Epithelial cell of esophagus (primary cell): ENCODE measurements around the gene DNASE1L1.

Experiments used
- DNase-seq: peaks from one replicate; pipeline ENCODE4 v3.0.0; 2010; ENCODE audit warnings: low read depth
- H3K4me3 ChIP-seq: 2 replicates; pipeline ENCODE4 v1.5.1; 2011; ENCODE audit warnings: mild to moderate bottlenecking, low read length, control low read depth
- TF ChIP-seq, protein P1 (sequence below): IDR thresholded peaks from 2 replicates; pipeline ENCODE4 v1.5.1; 2011; ENCODE audit warnings: low read depth, mild to moderate bottlenecking, low read length, control low read depth, inconsistent platforms; ENCODE audit not compliant: insufficient read depth; ENCODE audit errors: missing control alignments

DNASE1L1 gene

DNA sequence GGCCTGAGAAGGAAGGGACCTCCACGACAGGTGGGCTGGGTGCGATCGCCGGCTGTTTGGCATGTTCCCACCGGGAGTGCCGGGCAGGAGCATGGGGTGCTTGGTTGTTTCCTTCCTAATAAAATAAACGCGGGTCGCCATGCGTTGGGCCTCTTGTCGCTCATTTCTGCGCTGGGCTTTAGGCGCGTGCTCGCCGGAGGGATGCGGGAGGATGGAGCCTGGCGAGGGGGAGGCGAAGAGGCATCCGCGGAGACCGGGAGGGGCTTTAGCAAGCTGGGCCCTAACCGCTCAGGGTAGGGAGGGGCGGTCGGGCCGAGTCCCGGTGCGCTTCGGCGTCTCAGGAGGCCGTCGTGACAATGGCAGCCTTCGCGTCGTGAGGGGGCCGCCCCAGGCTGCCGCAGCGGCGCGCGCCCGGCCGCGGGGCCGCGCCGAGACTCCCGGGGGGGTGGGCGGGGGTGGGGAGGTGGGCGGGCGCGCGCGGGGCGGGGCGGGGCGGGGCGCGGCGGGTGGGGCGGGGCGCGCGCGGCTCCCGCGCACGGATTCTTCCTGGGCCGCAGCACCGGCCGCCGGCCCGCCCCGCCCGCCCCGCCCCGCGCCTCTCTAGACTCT lies 27.4 kb upstream of the DNASE1L1 start:
- peak overlapping the region; percentile 22 for H3K4me3 ChIP-seq
- TF ChIP-seq, protein P1, sequence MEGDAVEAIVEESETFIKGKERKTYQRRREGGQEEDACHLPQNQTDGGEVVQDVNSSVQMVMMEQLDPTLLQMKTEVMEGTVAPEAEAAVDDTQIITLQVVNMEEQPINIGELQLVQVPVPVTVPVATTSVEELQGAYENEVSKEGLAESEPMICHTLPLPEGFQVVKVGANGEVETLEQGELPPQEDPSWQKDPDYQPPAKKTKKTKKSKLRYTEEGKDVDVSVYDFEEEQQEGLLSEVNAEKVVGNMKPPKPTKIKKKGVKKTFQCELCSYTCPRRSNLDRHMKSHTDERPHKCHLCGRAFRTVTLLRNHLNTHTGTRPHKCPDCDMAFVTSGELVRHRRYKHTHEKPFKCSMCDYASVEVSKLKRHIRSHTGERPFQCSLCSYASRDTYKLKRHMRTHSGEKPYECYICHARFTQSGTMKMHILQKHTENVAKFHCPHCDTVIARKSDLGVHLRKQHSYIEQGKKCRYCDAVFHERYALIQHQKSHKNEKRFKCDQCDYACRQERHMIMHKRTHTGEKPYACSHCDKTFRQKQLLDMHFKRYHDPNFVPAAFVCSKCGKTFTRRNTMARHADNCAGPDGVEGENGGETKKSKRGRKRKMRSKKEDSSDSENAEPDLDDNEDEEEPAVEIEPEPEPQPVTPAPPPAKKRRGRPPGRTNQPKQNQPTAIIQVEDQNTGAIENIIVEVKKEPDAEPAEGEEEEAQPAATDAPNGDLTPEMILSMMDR: no peak
- DNase-seq: peak; percentile 27

DNA sequence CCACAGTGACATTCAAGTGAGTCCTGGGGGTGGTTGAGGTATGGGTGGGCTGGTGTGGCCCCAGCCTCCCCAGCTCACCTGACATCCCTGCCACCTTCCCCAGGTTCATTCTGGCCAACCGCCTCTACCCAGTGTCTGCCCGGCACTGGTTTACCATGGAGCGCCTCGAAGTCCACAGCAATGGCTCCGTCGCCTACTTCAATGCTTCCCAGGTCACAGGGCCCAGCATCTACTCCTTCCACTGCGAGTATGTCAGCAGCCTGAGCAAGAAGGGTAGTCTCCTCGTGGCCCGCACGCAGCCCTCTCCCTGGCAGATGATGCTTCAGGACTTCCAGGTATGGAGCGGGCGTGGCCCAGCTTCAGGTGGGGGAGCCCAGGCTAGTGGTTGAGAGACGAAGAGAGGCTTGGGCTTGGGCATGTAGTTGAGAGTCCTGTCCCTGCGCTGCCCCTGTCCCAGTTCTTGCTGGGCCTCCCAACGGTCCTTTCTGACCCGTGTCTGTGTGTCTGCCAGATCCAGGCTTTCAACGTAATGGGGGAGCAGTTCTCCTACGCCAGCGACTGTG lies 26.2 kb upstream of the DNASE1L1 start:
- no peak for DNase-seq
- H3K4me3 ChIP-seq: no peak overlapping the region
- TF ChIP-seq, protein P1: no peak

DNA sequence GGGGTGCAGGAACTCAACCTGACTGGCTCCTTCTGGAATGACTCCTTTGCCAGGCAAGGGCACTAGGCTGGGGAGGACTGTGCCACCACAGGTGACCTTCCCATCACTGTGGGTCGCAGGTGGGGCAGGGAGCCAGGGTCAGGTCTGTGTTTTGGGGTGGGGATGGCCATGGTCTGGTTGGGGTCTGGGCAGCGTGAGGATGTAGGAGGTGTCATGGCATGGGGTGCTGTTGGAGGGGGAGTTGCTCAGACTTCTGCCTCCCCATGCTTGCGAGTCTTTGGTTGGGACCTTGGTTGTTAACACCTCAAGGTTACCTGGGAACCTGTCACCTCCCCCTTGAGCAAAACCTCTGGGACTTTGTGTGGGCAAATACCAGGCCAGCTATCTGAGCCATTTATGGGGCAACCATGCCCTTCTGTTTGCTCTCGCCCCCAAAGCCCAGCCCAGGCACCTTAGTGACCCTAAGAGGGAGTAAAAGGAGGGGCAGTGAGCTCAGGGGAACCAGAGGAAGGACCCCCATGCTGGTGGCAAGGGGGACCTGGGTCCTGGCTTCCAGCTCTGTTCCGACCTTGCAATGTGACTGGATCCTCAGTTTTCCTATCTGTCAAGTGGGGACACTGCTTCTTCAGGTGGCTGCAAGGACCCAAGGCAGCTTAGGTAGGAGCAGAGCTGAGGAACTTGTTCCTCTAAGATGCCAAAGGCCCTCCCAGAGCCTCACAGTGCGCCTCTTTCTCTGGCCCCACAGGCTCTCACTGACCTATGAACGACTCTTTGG lies 25.5 kb upstream of the DNASE1L1 start:
- no peak for DNase-seq
- TF ChIP-seq, protein P1: no peak
- H3K4me3 ChIP-seq: no peak overlapping the region

DNA sequence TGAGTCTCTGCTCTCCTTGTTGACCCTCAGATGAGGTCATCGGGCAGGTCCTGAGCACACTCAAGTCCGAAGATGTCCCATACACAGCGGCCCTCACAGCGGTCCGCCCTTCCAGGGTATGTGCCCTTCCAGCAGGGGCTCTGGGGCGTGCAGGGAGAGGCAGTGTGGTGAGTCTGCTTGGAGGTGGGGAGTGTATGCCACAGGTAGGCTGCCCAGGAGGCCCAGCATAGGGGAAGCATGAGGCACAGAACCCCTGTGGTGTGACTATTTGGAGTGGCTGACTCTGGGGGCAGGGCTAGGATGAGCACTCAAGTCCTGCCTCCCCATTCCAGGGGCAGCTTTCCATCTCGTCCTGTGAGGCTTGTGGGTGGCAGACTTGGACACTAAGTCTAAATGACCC lies 24.6 kb upstream of the DNASE1L1 start:
- H3K4me3 ChIP-seq: no peak overlapping the region
- DNase-seq: no peak
- TF ChIP-seq, protein P1: no peak

DNA sequence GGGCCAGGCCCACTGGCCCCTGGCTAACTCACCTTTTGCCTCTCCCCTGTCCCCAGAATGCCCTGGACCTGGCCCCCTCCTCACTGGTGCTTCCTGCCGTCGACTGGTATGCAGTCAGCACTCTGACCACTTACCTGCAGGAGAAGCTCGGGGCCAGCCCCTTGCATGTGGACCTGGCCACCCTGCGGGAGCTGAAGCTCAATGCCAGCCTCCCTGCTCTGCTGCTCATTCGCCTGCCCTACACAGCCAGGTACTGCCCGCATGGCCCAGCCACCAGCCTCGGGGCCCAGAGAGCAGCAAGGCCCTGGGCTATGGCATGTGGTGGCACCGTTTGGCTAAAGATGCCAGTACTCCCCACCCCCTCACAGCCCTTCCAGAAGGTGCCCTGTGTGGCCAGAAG lies 23.2 kb upstream of the DNASE1L1 start:
- H3K4me3 ChIP-seq: no peak overlapping the region
- DNase-seq: no peak
- TF ChIP-seq, protein P1: no peak

DNA sequence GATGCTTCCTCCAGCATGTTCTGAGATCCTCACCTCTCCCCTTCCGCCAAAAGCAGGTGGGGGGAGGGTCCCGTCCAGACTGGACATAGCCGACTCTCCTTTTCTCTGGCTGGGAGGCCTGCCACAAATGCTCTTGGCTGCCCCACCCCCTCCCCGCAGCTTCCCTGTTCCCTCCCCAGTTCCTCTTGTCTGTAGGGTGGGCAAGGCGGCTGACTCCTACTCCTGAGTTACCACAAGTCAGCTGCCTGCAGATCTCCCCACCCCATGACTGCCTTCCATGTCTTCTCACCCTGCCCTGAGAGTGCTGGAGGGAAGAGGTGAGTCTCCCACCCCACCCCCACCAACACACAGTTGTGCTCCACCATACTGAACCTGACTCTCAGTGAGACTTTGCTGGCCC lies 22.3 kb upstream of the DNASE1L1 start:
- no peak overlapping the region for H3K4me3 ChIP-seq
- DNase-seq: no peak

More for the DNA sequence above, 22.3 kb upstream of the DNASE1L1 start:
- TF ChIP-seq, protein P1: no peak
